BLaER1 (cell line): Measurements from ENCODE around the gene VMO1.

Source experiments
- H3K27ac ChIP-seq: shearing (Covaris generic); formaldehyde crosslinking; 2 replicates; pipeline ENCODE4 v1.8.1; 2022
- H3K27me3 ChIP-seq: shearing (Covaris generic); formaldehyde crosslinking; 2 replicates; pipeline ENCODE4 v1.8.1; 2022
- H3K36me3 ChIP-seq: shearing (Covaris generic); formaldehyde crosslinking; 2 replicates; pipeline ENCODE4 v1.8.1; 2022
- H3K4me1 ChIP-seq: shearing (Covaris generic); formaldehyde crosslinking; 2 replicates; pipeline ENCODE4 v1.8.1; 2022
- H3K4me2 ChIP-seq: shearing (Covaris generic); formaldehyde crosslinking; 2 replicates; pipeline ENCODE4 v1.8.1; 2022
- H3K4me3 ChIP-seq: shearing (Covaris generic); formaldehyde crosslinking; 2 replicates; pipeline ENCODE4 v1.8.1; 2022
- H3K9ac ChIP-seq: shearing (Covaris generic); formaldehyde crosslinking; 2 replicates; pipeline ENCODE4 v1.8.1; 2022
- H3K9me3 ChIP-seq: shearing (Covaris generic); formaldehyde crosslinking; 2 replicates; pipeline ENCODE4 v1.8.1; 2022
- H4K20me1 ChIP-seq: shearing (Covaris generic); formaldehyde crosslinking; 2 replicates; pipeline ENCODE4 v1.8.1; 2022
- Cebpa-rat ChIP-seq: shearing (Covaris generic); IDR thresholded peaks from 2 replicates; pipeline ENCODE4 v1.8.1; 2022

VMO1 gene

GRCh38 chr17:4816826-4817225, 30.7 kb upstream of the VMO1 start:
- H4K20me1 ChIP-seq = no peaks in the 10 kb centered on the region
- H3K27me3 ChIP-seq = no peaks in the 10 kb centered on the region
- H3K4me1 ChIP-seq = no peaks in the 10 kb centered on the region; the same call in 1 of the 2 replicates
- no peaks in the 10 kb centered on the region for H3K9me3 ChIP-seq
- H3K4me2 ChIP-seq = no peak overlapping the region
- H3K27ac ChIP-seq = no peak overlapping the region
- no peak overlapping the region for H3K9ac ChIP-seq
- no peak overlapping the region for H3K4me3 ChIP-seq
- TF ChIP-seq Cebpa-rat = no peak
- peaks cover 50% of the 10 kb centered on the region for H3K36me3 ChIP-seq

- Histone ChIP-seq H4K20me1 (no peaks in the 10 kb centered on the region), H3K36me3 (peaks cover 50% of the 10 kb centered on the region), H3K4me2 (no peak overlapping the region), H3K4me3 (no peak overlapping the region), H3K9ac (no peak overlapping the region), H3K9me3 (no peaks in the 10 kb centered on the region), H3K27ac (no peak overlapping the region), H3K27me3 (no peaks in the 10 kb centered on the region), H3K4me1 (peaks cover 14% of the 10 kb centered on the region)
- no peak for TF ChIP-seq Cebpa-rat
These were observed 29.0 kb upstream of the VMO1 start for GRCh38 chr17:4815043-4815675.

DNA sequence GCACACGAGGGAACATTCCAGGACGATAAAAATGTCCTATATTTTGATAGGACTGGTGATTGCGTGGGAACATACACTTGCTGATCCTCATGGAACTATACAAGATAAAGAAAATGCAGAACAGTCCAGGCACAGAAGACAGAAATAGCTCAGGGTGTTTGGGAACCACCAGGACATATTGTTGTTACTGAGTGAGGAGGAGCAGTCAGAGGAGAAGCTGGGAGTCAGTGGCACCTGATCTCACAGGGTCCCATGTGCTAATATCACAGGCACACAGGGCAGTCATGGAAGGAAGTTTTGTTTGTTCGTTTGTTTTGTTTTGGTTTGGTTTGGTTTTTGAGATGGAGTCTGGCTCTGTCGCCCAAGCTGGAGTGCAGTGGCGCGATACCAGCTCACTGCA, 26.5 kb upstream of the VMO1 start:
- Histone ChIP-seq H3K4me3 (no peak overlapping the region), H3K36me3 (peaks cover 46% of the 10 kb centered on the region)

DNA sequence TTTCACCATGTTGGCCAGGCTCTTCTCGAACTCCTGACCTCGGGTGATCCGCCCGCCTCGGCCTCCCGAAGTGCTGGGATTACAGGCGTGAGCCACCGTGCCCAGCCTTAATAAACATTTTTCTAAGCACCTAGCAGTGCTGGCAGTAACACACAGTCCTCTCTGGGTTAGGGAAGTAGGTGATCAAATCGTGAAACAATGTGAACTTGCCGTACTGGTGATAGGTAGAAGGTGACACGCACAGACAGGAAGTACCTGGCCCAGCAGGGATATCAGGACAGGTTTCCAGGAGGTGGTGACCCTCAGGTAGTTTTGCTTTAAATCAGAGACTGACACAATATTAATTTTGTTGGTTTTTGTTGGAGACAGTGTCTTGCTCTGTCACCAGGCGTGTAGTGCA, 25.3 kb upstream of the VMO1 start:
- H3K4me1 ChIP-seq = peaks cover 30% of the 10 kb centered on the region
- H3K4me2 ChIP-seq = no peak overlapping the region
- no peak overlapping the region for H3K27ac ChIP-seq
- H3K36me3 ChIP-seq = peaks cover 33% of the 10 kb centered on the region
- H4K20me1 ChIP-seq = 0 out of 2 replicates have a peak, but pooled peaks cover 6% of the 10 kb centered on the region
- no peaks in the 10 kb centered on the region for H3K27me3 ChIP-seq
- no peaks in the 10 kb centered on the region for H3K9me3 ChIP-seq
- no peak overlapping the region for H3K9ac ChIP-seq
- no peak overlapping the region for H3K4me3 ChIP-seq
- no peak for TF ChIP-seq Cebpa-rat

More for the DNA sequence above, 26.5 kb upstream of the VMO1 start:
- Histone ChIP-seq H4K20me1 (0 out of 2 replicates have a peak, but pooled peaks cover 5% of the 10 kb centered on the region), H3K4me1 (peaks cover 27% of the 10 kb centered on the region), H3K27me3 (no peaks in the 10 kb centered on the region), H3K4me2 (no peak overlapping the region), H3K9ac (no peak overlapping the region), H3K27ac (no peak overlapping the region), H3K9me3 (no peaks in the 10 kb centered on the region)
- no peak for TF ChIP-seq Cebpa-rat

DNA sequence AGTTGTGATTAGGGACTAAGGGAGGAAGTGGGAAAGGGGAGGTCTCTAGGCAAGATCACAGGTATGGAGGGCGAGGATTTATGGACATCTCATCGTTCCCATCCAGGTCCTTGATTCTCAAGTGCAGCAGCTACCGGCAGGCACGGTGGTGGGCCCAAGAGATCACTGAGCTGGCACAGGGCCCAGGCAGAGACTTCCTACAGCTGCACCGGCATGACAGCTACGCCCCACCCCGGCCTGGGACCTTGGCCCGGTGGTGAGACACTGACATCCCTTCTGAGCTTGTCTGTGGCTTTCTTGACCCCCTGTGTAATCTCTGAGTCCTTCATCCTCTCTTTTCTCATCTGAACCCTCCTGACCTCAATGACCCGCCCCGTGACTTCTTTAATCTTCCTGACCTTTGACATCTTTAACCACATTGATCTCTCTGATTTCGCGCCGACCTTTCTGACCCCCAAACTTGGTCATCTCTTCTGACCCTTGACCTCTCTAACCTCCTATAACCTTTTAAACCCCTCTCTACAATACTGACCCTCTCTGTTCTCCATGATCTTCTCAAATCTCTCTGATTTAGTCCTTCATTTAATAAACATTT, 24.6 kb upstream of the VMO1 start:
- Histone ChIP-seq H4K20me1 (0 out of 2 replicates have a peak, but pooled peaks cover 6% of the 10 kb centered on the region), H3K4me2 (peak overlapping the region; percentile 51), H3K9me3 (no peaks in the 10 kb centered on the region), H3K4me3 (no peak overlapping the region), H3K36me3 (peaks cover 27% of the 10 kb centered on the region), H3K27ac (no peak overlapping the region), H3K4me1 (peaks cover 35% of the 10 kb centered on the region), H3K27me3 (no peaks in the 10 kb centered on the region), H3K9ac (no peak overlapping the region)
- TF ChIP-seq Cebpa-rat = no peak

- Histone ChIP-seq H3K27ac (no peak overlapping the region), H3K9ac (no peak overlapping the region; the same call in 1 of the 2 replicates), H3K9me3 (no peaks in the 10 kb centered on the region), H3K4me2 (peak overlapping the region; percentile 95), H3K4me3 (peak overlapping the region; percentile 83; the same call in 1 of the 2 replicates), H3K36me3 (peaks cover 10% of the 10 kb centered on the region), H3K4me1 (peaks cover 35% of the 10 kb centered on the region), H3K27me3 (no peaks in the 10 kb centered on the region), H4K20me1 (0 out of 2 replicates have a peak, but pooled peaks cover 6% of the 10 kb centered on the region)
- TF ChIP-seq Cebpa-rat = no peak
These were observed 22.2 kb upstream of the VMO1 start for GRCh38 chr17:4808378-4808767.

DNA sequence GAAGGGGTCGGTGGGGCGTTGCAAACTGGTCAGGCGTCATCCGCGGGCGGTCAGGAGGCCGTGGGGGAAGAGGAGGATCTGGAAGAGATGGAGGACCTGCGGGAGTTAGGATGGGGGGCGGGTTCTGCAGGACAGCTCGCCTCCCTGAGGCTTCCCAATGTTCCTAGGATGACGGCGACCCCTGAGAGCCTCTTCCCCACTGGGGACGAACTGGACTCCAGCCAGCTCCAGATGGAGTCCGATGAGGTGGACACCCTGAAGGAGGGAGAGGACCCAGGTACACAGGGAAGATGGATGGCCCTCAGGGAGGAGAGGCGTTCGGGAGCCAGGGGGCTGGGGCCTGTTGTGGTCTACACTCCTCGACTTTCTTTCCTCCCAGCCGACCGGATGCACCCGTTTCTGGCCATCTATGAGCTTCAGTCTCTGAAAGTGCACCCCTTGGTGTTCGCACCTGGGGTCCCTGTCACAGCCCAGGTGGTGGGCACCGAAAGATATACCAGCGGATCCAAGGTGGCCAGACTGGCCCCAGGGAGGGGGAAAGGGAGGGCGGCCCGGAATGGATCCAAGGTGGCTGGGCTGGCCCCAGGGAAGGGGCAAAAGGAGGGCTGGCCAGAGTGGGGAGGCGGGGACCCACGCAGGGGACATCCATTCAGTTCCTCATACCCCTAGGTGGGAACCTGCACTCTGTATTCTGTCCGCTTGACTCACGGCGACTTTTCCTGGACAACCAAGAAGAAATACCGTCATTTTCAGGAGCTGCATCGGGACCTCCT, 21.6 kb upstream of the VMO1 start:
- Histone ChIP-seq H3K27me3 (no peaks in the 10 kb centered on the region), H3K9ac (peak overlapping the region; percentile 38), H3K4me2 (peak overlapping the region; percentile 95), H3K9me3 (no peaks in the 10 kb centered on the region), H4K20me1 (0 out of 2 replicates have a peak, but pooled peaks cover 6% of the 10 kb centered on the region), H3K4me3 (peak overlapping the region; percentile 83), H3K4me1 (peaks cover 35% of the 10 kb centered on the region), H3K27ac (no peak overlapping the region), H3K36me3 (peaks cover 10% of the 10 kb centered on the region)
- TF ChIP-seq Cebpa-rat = no peak

GRCh38 chr17:4806777-4807604, 20.8 kb upstream of the VMO1 start, which contains the start of gene PLD2:
PLD2 (plus strand) TSS chr17:4807152; CDS start chr17:4807773, 621 bp downstream.
- peaks cover 10% of the 10 kb centered on the region for H3K36me3 ChIP-seq
- H3K4me2 ChIP-seq = peak within 1 kb of the TSS; percentile 95
- H3K9me3 ChIP-seq = no peaks in the 10 kb centered on the region
- no peak for TF ChIP-seq Cebpa-rat
- H4K20me1 ChIP-seq = 0 out of 2 replicates have a peak, but pooled peaks cover 6% of the 10 kb centered on the region
- H3K27ac ChIP-seq = peak within 1 kb of the TSS; percentile 72; the same call in 1 of the 2 replicates
- H3K4me1 ChIP-seq = peaks cover 35% of the 10 kb centered on the region
- peak within 1 kb of the TSS; percentile 83 for H3K4me3 ChIP-seq
- H3K27me3 ChIP-seq = no peaks in the 10 kb centered on the region
- peak within 1 kb of the TSS; percentile 82 for H3K9ac ChIP-seq

- H3K27me3 ChIP-seq = no peaks in the 10 kb centered on the region
- 0 out of 2 replicates have a peak, but pooled peaks cover 6% of the 10 kb centered on the region for H4K20me1 ChIP-seq
- TF ChIP-seq Cebpa-rat = no peak
- H3K27ac ChIP-seq = peak overlapping the region; percentile 49; the same call in 1 of the 2 replicates
- H3K4me3 ChIP-seq = peak overlapping the region; percentile 83
- peak overlapping the region; percentile 82 for H3K9ac ChIP-seq
- peak overlapping the region; percentile 95 for H3K4me2 ChIP-seq
- H3K9me3 ChIP-seq = no peaks in the 10 kb centered on the region
- peaks cover 10% of the 10 kb centered on the region; the same call in 1 of the 2 replicates for H3K36me3 ChIP-seq
- peaks cover 34% of the 10 kb centered on the region for H3K4me1 ChIP-seq
These were observed 20.3 kb upstream of the VMO1 start for GRCh38 chr17:4806456-4806776.
